WTC11 (cell line): ENCODE results near the gene RAB3GAP1. TPM values are rescaled to one million over a fixed set of nuclear protein-coding genes. Genes with fewer than 3 reads are reported as not detected.
A peak's percentile ranks its signal among the peaks of the same experiment; 100 is the strongest.

Source experiments
- ATAC-seq: fragments of 200-7000 bp; cut with Tn5 transposase; 2 replicates; pipeline ENCODE4 v1.10.0; 2021; ENCODE audit warnings: mild to moderate bottlenecking, moderate library complexity
- CTCF ChIA-PET: fragments of 300-600 bp; sonication (Branson Sonifier 250); formaldehyde crosslinking; loops from one replicate; lab custom pipeline; 2021; ENCODE audit warnings: antibody characterized with exemption; lab: Charles Lee
- POLR2A ChIA-PET: fragments of 350-600 bp; sonication (Branson Sonifier 250); formaldehyde crosslinking; loops from one replicate; lab custom pipeline; 2021; ENCODE audit warnings: antibody characterized with exemption; lab: Charles Lee
- DNase-seq: peaks from one replicate; pipeline ENCODE4 v3.0.0; 2021; ENCODE audit warnings: low spot score
- H3K27ac Mint-ChIP-seq: 2 replicates; pipeline ENCODE4 v1.8.0; 2021; ENCODE audit warnings: mixed read lengths
- H3K27me3 Mint-ChIP-seq: 2 replicates; pipeline ENCODE4 v1.8.0; 2021; ENCODE audit warnings: low read depth, mild to moderate bottlenecking, moderate library complexity, mixed read lengths
- H3K36me3 Mint-ChIP-seq: 2 replicates; pipeline ENCODE4 v1.8.0; 2021; ENCODE audit warnings: mixed read lengths
- H3K4me1 Mint-ChIP-seq: 2 replicates; pipeline ENCODE4 v1.8.0; 2022; ENCODE audit warnings: mixed read lengths
- H3K4me3 Mint-ChIP-seq: 2 replicates; pipeline ENCODE4 v1.8.0; 2021; ENCODE audit warnings: mild to moderate bottlenecking, moderate library complexity, mixed read lengths
- H3K9me3 Mint-ChIP-seq: 2 replicates; pipeline ENCODE4 v1.8.0; 2021; ENCODE audit warnings: mixed read lengths
- CREB1 ChIP-seq: sonication (generic); formaldehyde crosslinking; IDR thresholded peaks from 2 replicates; pipeline ENCODE4 v1.8.0; 2023; ENCODE audit warnings: mild to moderate bottlenecking, missing genetic modification reagents
- ESRRA ChIP-seq: sonication (generic); formaldehyde crosslinking; IDR thresholded peaks from 2 replicates; pipeline ENCODE4 v1.8.1; 2022; ENCODE audit warnings: mild to moderate bottlenecking, missing genetic modification reagents, borderline replicate concordance
- FOXK1 ChIP-seq: sonication (generic); formaldehyde crosslinking; IDR thresholded peaks from 2 replicates; pipeline ENCODE4 v1.8.0; 2022; ENCODE audit warnings: mild to moderate bottlenecking, moderate library complexity, missing genetic modification reagents
- JAZF1 ChIP-seq: fragments of 250-450 bp; sonication (Bioruptor Pico); IDR thresholded peaks from 2 replicates; pipeline ENCODE4 v1.9.0; 2021; ENCODE audit warnings: moderate library complexity, mild to moderate bottlenecking, inconsistent platforms
- PRDM15 ChIP-seq: sonication (generic); formaldehyde crosslinking; IDR thresholded peaks from 2 replicates; pipeline ENCODE4 v1.8.0; 2022; ENCODE audit warnings: missing genetic modification reagents
- SMAD4 ChIP-seq: sonication (generic); formaldehyde crosslinking; IDR thresholded peaks from 2 replicates; pipeline ENCODE4 v1.8.0; 2022; ENCODE audit warnings: mild to moderate bottlenecking, missing genetic modification reagents
- TCF7 ChIP-seq: sonication (generic); formaldehyde crosslinking; IDR thresholded peaks from 2 replicates; pipeline ENCODE4 v1.8.0; 2022; ENCODE audit warnings: mild to moderate bottlenecking, low read depth, missing genetic modification reagents, moderate library complexity
- ZNF317 ChIP-seq: sonication (generic); formaldehyde crosslinking; IDR thresholded peaks from 2 replicates; pipeline ENCODE4 v1.8.1; 2023; ENCODE audit warnings: low read depth, mild to moderate bottlenecking, moderate library complexity, missing genetic modification reagents, borderline replicate concordance
- total RNA-seq: library from RNA; stranded (reverse); gene quantifications from 3 replicates; pipeline ENCODE4 v1.2.3, GENCODE V29; 2021
- TF ChIP-seq, protein P1 (sequence below): fragments of 250-450 bp; sonication (Bioruptor Pico); IDR thresholded peaks from 2 replicates; pipeline ENCODE4 v1.9.0; 2021; ENCODE audit warnings: mild to moderate bottlenecking
- TF ChIP-seq, protein P2 (sequence below): sonication (generic); formaldehyde crosslinking; IDR thresholded peaks from 2 replicates; pipeline ENCODE4 v1.8.1; 2023; ENCODE audit warnings: mild to moderate bottlenecking, missing genetic modification reagents
- TF ChIP-seq, protein P3 (sequence below): sonication (generic); formaldehyde crosslinking; IDR thresholded peaks from 2 replicates; pipeline ENCODE4 v1.8.1; 2023; ENCODE audit warnings: mild to moderate bottlenecking, missing genetic modification reagents
- TF ChIP-seq, protein P4 (sequence below): sonication (generic); formaldehyde crosslinking; conservative IDR thresholded peaks from 2 replicates; pipeline ENCODE4 v1.8.1; 2023; ENCODE audit warnings: mild to moderate bottlenecking, low read depth, missing genetic modification reagents, moderate library complexity

RAB3GAP1 gene
- total RNA-seq, 1 experiment from 2014 or later = 27.6 TPM

GRCh38 chr2:135208016-135208415, 155.9 kb downstream of the RAB3GAP1 start (continued):
- TF ChIP-seq PRDM15 (CRISPR knock-in tag) = no peak
- TF ChIP-seq, protein P1, sequence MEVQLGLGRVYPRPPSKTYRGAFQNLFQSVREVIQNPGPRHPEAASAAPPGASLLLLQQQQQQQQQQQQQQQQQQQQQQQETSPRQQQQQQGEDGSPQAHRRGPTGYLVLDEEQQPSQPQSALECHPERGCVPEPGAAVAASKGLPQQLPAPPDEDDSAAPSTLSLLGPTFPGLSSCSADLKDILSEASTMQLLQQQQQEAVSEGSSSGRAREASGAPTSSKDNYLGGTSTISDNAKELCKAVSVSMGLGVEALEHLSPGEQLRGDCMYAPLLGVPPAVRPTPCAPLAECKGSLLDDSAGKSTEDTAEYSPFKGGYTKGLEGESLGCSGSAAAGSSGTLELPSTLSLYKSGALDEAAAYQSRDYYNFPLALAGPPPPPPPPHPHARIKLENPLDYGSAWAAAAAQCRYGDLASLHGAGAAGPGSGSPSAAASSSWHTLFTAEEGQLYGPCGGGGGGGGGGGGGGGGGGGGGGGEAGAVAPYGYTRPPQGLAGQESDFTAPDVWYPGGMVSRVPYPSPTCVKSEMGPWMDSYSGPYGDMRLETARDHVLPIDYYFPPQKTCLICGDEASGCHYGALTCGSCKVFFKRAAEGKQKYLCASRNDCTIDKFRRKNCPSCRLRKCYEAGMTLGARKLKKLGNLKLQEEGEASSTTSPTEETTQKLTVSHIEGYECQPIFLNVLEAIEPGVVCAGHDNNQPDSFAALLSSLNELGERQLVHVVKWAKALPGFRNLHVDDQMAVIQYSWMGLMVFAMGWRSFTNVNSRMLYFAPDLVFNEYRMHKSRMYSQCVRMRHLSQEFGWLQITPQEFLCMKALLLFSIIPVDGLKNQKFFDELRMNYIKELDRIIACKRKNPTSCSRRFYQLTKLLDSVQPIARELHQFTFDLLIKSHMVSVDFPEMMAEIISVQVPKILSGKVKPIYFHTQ = no peak
- TF ChIP-seq, protein P2, sequence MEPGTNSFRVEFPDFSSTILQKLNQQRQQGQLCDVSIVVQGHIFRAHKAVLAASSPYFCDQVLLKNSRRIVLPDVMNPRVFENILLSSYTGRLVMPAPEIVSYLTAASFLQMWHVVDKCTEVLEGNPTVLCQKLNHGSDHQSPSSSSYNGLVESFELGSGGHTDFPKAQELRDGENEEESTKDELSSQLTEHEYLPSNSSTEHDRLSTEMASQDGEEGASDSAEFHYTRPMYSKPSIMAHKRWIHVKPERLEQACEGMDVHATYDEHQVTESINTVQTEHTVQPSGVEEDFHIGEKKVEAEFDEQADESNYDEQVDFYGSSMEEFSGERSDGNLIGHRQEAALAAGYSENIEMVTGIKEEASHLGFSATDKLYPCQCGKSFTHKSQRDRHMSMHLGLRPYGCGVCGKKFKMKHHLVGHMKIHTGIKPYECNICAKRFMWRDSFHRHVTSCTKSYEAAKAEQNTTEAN (CRISPR knock-in tag) = no peak
- TF ChIP-seq, all 79 proteins: peak for 0

DNA sequence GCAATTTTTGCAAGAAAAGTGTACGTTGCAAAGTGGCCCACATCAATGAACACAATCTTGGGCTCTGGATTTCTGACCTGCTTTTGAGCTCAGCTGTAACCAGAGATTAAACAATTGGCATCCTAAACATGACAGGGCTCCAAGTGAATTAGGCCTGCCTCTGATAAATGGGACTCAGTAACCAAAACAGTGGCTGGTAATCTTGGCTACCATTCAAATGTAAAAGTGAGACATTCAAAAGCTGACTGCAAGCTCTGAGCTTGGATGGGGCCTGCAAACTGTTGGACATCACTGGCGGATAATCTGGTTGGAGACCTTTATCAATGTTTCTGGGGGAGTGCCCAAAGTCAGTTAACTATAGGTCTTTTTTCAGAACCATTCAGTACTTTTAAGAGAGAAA, 160.7 kb downstream of the RAB3GAP1 start:
- CTCF ChIA-PET = interaction anchor here (0.9 kb wide), 1 partner anchor 208 kb away, joined by 3 read pairs; no protein-coding TSS in a partner anchor
- ATAC-seq (peak; percentile 97), DNase-seq (no peak)
- POLR2A ChIA-PET = interaction anchor here (0.6 kb wide), 1 partner anchor 41 kb away, joined by 3 read pairs; no protein-coding TSS in a partner anchor
- Mint-ChIP-seq H3K27ac (peak overlapping the region; percentile 54; the same call in 1 of the 2 replicates), H3K27me3 (no peaks in the 10 kb centered on the region), H3K36me3 (peaks cover 10% of the 10 kb centered on the region), H3K4me3 (no peak overlapping the region), H3K4me1 (peaks cover 20% of the 10 kb centered on the region), H3K9me3 (peaks cover 3% of the 10 kb centered on the region; the same call in 1 of the 2 replicates)
- TF ChIP-seq TCF7 (CRISPR knock-in tag) = no peak
- no peak for TF ChIP-seq FOXK1 (CRISPR knock-in tag)
- TF ChIP-seq, protein P3, sequence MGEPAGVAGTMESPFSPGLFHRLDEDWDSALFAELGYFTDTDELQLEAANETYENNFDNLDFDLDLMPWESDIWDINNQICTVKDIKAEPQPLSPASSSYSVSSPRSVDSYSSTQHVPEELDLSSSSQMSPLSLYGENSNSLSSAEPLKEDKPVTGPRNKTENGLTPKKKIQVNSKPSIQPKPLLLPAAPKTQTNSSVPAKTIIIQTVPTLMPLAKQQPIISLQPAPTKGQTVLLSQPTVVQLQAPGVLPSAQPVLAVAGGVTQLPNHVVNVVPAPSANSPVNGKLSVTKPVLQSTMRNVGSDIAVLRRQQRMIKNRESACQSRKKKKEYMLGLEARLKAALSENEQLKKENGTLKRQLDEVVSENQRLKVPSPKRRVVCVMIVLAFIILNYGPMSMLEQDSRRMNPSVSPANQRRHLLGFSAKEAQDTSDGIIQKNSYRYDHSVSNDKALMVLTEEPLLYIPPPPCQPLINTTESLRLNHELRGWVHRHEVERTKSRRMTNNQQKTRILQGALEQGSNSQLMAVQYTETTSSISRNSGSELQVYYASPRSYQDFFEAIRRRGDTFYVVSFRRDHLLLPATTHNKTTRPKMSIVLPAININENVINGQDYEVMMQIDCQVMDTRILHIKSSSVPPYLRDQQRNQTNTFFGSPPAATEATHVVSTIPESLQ = no peak
- TF ChIP-seq CREB1 = no peak
- no peak for TF ChIP-seq ZNF317
- no peak for TF ChIP-seq ESRRA (CRISPR knock-in tag)
- TF ChIP-seq JAZF1 (CRISPR knock-in tag) = no peak
- no peak for TF ChIP-seq SMAD4 (CRISPR knock-in tag)
- TF ChIP-seq, protein P4, sequence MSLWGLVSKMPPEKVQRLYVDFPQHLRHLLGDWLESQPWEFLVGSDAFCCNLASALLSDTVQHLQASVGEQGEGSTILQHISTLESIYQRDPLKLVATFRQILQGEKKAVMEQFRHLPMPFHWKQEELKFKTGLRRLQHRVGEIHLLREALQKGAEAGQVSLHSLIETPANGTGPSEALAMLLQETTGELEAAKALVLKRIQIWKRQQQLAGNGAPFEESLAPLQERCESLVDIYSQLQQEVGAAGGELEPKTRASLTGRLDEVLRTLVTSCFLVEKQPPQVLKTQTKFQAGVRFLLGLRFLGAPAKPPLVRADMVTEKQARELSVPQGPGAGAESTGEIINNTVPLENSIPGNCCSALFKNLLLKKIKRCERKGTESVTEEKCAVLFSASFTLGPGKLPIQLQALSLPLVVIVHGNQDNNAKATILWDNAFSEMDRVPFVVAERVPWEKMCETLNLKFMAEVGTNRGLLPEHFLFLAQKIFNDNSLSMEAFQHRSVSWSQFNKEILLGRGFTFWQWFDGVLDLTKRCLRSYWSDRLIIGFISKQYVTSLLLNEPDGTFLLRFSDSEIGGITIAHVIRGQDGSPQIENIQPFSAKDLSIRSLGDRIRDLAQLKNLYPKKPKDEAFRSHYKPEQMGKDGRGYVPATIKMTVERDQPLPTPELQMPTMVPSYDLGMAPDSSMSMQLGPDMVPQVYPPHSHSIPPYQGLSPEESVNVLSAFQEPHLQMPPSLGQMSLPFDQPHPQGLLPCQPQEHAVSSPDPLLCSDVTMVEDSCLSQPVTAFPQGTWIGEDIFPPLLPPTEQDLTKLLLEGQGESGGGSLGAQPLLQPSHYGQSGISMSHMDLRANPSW = no peak
